Inflammatory macrophage treated with lipopolysaccharide for 1 hour (primary cell): ENCODE results near the gene GJC2.

Experiments
- DNase-seq, 2 donors: peaks; one replicate each; pipeline ENCODE4 v3.0.0-alpha.2; 2020 to 2022

GJC2 gene

GRCh38 chr1:228146417-228147150, 3.1 kb upstream of the GJC2 start:
- DNase-seq: no peak

- DNase-seq: no peak
Observed at GRCh38 chr1:228147151-228147693, 2.5 kb upstream of the GJC2 start.

- DNase-seq: no peak
Observed at GRCh38 chr1:228147768-228148167, 2.0 kb upstream of the GJC2 start.

- no peak for DNase-seq
Observed at GRCh38 chr1:228148196-228148861, 1.4 kb upstream of the GJC2 start.

- no peak for DNase-seq
Observed at GRCh38 chr1:228148935-228149405, 760 bp upstream of the GJC2 start.

GRCh38 chr1:228150120-228150460, 360 bp downstream of the GJC2 start:
- no peak for DNase-seq

- DNase-seq: no peak
Observed at GRCh38 chr1:228150461-228151179, 890 bp downstream of the GJC2 start.

- no peak for DNase-seq
Observed at GRCh38 chr1:228151180-228151925, 1.6 kb downstream of the GJC2 start.

GRCh38 chr1:228152097-228152917, 2.6 kb downstream of the GJC2 start:
- no peak for DNase-seq

GRCh38 chr1:228152918-228153258, 3.2 kb downstream of the GJC2 start:
- no peak for DNase-seq

GRCh38 chr1:228154021-228154669, 4.4 kb downstream of the GJC2 start:
- no peak for DNase-seq

GRCh38 chr1:228154670-228155571, 5.2 kb downstream of the GJC2 start:
- no peak for DNase-seq

- no peak for DNase-seq
Observed at GRCh38 chr1:228155596-228156514, 6.1 kb downstream of the GJC2 start.

GRCh38 chr1:228156515-228156881, 6.8 kb downstream of the GJC2 start:
- no peak for DNase-seq

GRCh38 chr1:228156941-228157728, 7.4 kb downstream of the GJC2 start:
- DNase-seq: no peak

- DNase-seq: no peak
Observed at GRCh38 chr1:228157729-228158126, 8.0 kb downstream of the GJC2 start.

- DNase-seq: no peak
Observed at GRCh38 chr1:228158151-228159007, 8.6 kb downstream of the GJC2 start.
